A673 (cell line): ENCODE data around the gene MFSD6.

Experiments
- CTCF ChIP-seq: fragments of 300-800, 200-600 bp; sonication (generic); conservative IDR thresholded peaks from 2 replicates; pipeline ENCODE4 v1.5.1; 2017; ENCODE audit warnings: low read depth, mild to moderate bottlenecking, antibody characterized with exemption, low read length, moderate library complexity, mixed read lengths
- EZH2 ChIP-seq: fragments of 200-600 bp; sonication (generic); IDR thresholded peaks from 2 replicates; pipeline ENCODE4 v1.6.1; 2017; ENCODE audit warnings: borderline replicate concordance, low read depth, mild to moderate bottlenecking, mixed read lengths, antibody characterized with exemption, low read length; ENCODE audit not compliant: poor library complexity, severe bottlenecking

DNA sequence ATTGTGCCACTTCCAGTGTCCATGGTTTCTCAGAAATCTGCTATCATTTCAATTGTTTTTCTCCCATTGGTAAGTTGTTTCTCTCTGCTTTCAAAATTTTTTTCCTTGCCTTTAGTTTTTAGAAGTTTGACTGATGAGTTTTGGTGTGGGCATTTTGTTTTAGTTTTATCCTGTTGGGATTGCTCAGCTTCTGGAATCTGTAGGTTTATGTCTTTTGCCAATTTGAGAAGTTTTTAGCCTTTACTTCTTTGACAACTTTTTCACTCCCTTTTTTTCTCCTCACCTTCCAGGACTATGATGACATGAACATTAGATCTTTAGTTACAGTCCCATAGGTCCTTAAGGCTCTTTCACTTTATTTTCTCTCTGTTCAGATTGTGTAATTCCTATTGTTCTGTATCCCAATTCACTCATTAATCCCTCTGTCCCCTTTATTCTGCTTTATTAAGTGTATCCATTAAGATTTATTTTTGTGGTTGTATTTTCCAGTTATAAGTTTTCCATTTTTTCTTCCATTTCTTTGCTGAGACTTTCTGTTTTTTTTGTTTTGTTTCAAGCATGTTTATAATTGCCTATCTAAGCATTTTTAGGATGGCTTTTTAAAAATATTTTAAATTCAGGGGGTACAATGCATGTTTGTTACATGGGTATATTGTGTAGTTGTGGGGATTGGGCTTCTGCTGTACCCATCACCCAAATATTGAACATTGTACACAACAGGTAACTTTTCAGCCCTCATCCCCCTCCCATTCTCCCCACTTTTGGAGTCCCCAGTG, 17.9 kb downstream of the MFSD6 start:
- no peak for TF ChIP-seq CTCF
- no peak for TF ChIP-seq EZH2
